Testis (tissue), 2 donors: Measurements from ENCODE around the gene TFCP2L1.

ENCODE experiments used
- CTCF ChIP-seq, 3 experiments: fragments of 450-650 bp in 2 of 3; fragments of 200-600 bp in 1 of 3; sonication (generic) in 1 of 3; IDR thresholded peaks; one replicate each; pipeline ENCODE4 v1.5.1; 2016 to 2019; ENCODE audit warnings: antibody characterized with exemption in 3 of 3, mild to moderate bottlenecking in 2 of 3, moderate library complexity in 1 of 3
- POLR2A ChIP-seq: fragments of 450-650 bp; IDR thresholded peaks from one replicate; pipeline ENCODE4 v1.6.1; 2017; ENCODE audit warnings: antibody characterized with exemption, mild to moderate bottlenecking, moderate library complexity

GRCh38 chr2:121212661-121213325 is 72.2 kb downstream of the TFCP2L1 start:
- TF ChIP-seq CTCF (IDR thresholded peaks at IDR 0.05) (no peak), POLR2A (no peak)
